Measurements from ENCODE around the gene SLC16A14. TPM values are rescaled to one million over a fixed set of nuclear protein-coding genes. Genes with fewer than 3 reads are reported as not detected.
A peak's percentile ranks its signal among the peaks of the same experiment; 100 is the strongest.

The SLC16A14 gene
- polyA plus RNA-seq, 1 of the 3 experiments (the other 2 are of a cell fraction) = 0.90 TPM

GRCh38 chr2:230007931-230008707 lies 60.6 kb downstream of the SLC16A14 start:
- Histone ChIP-seq H3K36me3 (replicated peaks in 1 of 2; ENCODE audit: control insufficient read depth in 1 of 2, insufficient read depth in 2 of 2, low read length in 1 of 2) (no peaks in the 10 kb centered on the region), H3K79me2 (ENCODE audit: insufficient read depth) (no peaks in the 10 kb centered on the region), H3K4me3 (ENCODE audit: low read depth in 2 of 2, low read length in 1 of 2) (no peak overlapping the region; a peak in 1 of 4 replicates), H2AFZ (ENCODE audit: low read depth) (no peak overlapping the region), H3K27me3 (ENCODE audit: insufficient read depth) (no peaks in the 10 kb centered on the region), H3K4me2 (no peak overlapping the region), H3K9ac (no peak overlapping the region), H3K9me2 (no peaks in the 10 kb centered on the region), H3F3A (replicated peaks; ENCODE audit: insufficient read depth) (no peaks in the 10 kb centered on the region), H4K20me1 (ENCODE audit: insufficient read depth) (no peaks in the 10 kb centered on the region), H3K4me1 (ENCODE audit: control insufficient read depth in 1 of 2, insufficient read depth in 2 of 2, low read depth in 1 of 2, low read length in 1 of 2) (no peaks in the 10 kb centered on the region), H3K27ac (ENCODE audit: low read depth in 2 of 2, low read length in 1 of 2) (no peak overlapping the region), H3K9me3 (no peaks in the 10 kb centered on the region)
- ChIA-PET POLR2A (no interaction called here), CTCF (interaction anchor here (0.5 to 3.1 kb wide), 32 partner anchors 8 to 790 kb away, joined by 3 to 36 read pairs (median 4); partner anchors contain the start of gene SLC16A14)
- DNase-seq = peak; percentile 49
- 35% methylated on average over 9 of the region's 12 CpGs for WGBS (ENCODE audit: low lambda C conversion rate)
- TF ChIP-seq REST (IDR thresholded peaks at IDR 0.05; ENCODE audit: low read depth, low read length) (no peak), PBX3 (IDR thresholded peaks at IDR 0.05) (no peak), CTCF (IDR thresholded peaks at IDR 0.05) (peak; percentile 94), MXI1 (IDR thresholded peaks at IDR 0.05; ENCODE audit: low read depth, low read length) (no peak), EP300 (IDR thresholded peaks at IDR 0.05; ENCODE audit: borderline replicate concordance in 1 of 2, low read depth in 1 of 2, low read length in 1 of 2) (no peak), GATA2 (CRISPR knock-in tag; IDR thresholded peaks at IDR 0.05) (no peak), ELF1 (IDR thresholded peaks at IDR 0.05) (no peak), USF1 (IDR thresholded peaks at IDR 0.05; ENCODE audit: borderline replicate concordance, low read depth) (no peak), TAF1 (IDR thresholded peaks at IDR 0.05; ENCODE audit: borderline replicate concordance, low read depth, low read length) (0 out of 2 replicates have a peak, but pooled peaks have one; percentile 15), FOSL2 (IDR thresholded peaks at IDR 0.05; ENCODE audit: borderline replicate concordance, low read depth) (no peak), FOXJ3 (CRISPR knock-in tag; IDR thresholded peaks at IDR 0.05) (no peak), GABPA (IDR thresholded peaks at IDR 0.05; ENCODE audit: low read depth) (no peak), RAD21 (IDR thresholded peaks at IDR 0.05; ENCODE audit: low read length) (peak; percentile 80), NRF1 (IDR thresholded peaks at IDR 0.05; ENCODE audit: low read depth, low read length) (no peak), RCOR1 (IDR thresholded peaks at IDR 0.05; ENCODE audit: low read length) (no peak), SMC3 (IDR thresholded peaks at IDR 0.05; ENCODE audit: low read depth, low read length) (peak; percentile 69), JUND (IDR thresholded peaks at IDR 0.05) (no peak), IRF3 (IDR thresholded peaks at IDR 0.05; ENCODE audit: low read depth, low read length) (no peak), RXRA (IDR thresholded peaks at IDR 0.05; ENCODE audit: borderline replicate concordance, low read depth) (no peak), RFX5 (IDR thresholded peaks at IDR 0.05; ENCODE audit: low read length) (no peak), EZH2phosphoT487 (IDR thresholded peaks at IDR 0.05; ENCODE audit: borderline replicate concordance, low read depth) (no peak), CHD2 (IDR thresholded peaks at IDR 0.05; ENCODE audit: low read length, partially characterized antibody) (no peak), FOXM1 (IDR thresholded peaks at IDR 0.05; ENCODE audit: low read depth) (no peak)

Data from SK-N-SH (cell line).